GM12891 (cell line): ENCODE measurements around the gene UNC93B1.

Experiments
- PAX5 ChIP-seq: IDR thresholded peaks from 2 replicates; pipeline ENCODE4 v1.6.1; 2011; ENCODE audit warnings: low read length, moderate library complexity, mild to moderate bottlenecking; ENCODE audit not compliant: insufficient read depth, severe bottlenecking
- POLR2A ChIP-seq: IDR thresholded peaks from 2 replicates; pipeline ENCODE4 v1.6.1; 2011; ENCODE audit warnings: low read depth, low read length, control low read depth
- POLR2AphosphoS5 ChIP-seq: IDR thresholded peaks from 2 replicates; pipeline ENCODE4 v1.6.1; 2011; ENCODE audit warnings: low read depth, low read length, control low read depth
- TAF1 ChIP-seq: IDR thresholded peaks from 2 replicates; pipeline ENCODE4 v1.6.1; 2011; ENCODE audit warnings: low read depth, low read length, control low read depth

- TF ChIP-seq POLR2A (no peak), POLR2AphosphoS5 (no peak), PAX5 (no peak), TAF1 (no peak)
These were observed 11.6 kb upstream of the UNC93B1 start for GRCh38 chr11:68015467-68015866.
